NCI-H2081 (cell line): ENCODE results near the gene MAGEF1.

Source experiments
- DNase-seq, 2 experiments: peaks; one replicate each; lab custom pipeline; 2025; lab: John Stamatoyannopoulos, UW

The MAGEF1 gene

GRCh38 chr3:184669578-184669977 lies 42.3 kb downstream of the MAGEF1 start:
- no peak for DNase-seq

GRCh38 chr3:184666442-184666841 lies 45.4 kb downstream of the MAGEF1 start:
- DNase-seq = no peak

DNA sequence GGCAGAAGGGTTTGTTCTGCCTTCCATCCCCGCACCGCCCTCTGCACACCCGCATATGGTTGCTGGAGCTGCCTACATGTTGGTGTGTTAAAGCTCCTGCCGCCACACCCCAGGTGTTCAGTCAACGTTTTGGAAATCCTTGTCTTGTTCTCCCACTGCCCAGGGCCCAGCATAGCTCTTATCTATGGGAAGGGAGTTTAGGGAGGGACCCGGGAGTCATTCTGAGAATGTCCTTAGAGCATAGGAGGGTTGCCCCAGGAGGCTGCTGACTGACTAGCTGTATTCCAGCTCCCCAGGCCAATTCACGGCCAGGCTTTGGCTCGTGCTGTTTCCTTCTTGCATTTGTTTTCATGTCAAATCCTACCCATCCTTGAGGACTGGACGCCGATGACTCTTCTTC lies 46.8 kb downstream of the MAGEF1 start:
- DNase-seq = no peak

DNA sequence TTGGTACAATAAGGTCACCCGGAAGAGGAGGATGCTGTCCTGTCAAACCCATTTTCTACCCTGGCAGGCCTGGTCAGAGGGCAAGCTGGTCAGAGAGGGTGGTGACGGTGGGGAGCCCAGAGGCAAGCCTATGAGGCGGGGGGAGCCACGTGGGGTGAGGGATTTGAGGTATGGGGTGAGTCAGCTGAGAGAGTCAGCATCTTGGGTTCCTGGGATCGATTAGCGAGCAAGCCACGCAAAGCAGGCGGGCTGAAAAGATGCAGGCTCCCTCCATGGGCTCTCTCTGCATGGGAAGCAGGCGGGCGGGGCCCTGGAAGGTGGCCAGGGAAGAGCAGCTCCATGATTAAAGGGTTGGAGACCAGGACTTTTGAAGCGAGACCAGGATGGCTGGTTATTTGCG lies 48.1 kb downstream of the MAGEF1 start:
- DNase-seq = no peak

DNA sequence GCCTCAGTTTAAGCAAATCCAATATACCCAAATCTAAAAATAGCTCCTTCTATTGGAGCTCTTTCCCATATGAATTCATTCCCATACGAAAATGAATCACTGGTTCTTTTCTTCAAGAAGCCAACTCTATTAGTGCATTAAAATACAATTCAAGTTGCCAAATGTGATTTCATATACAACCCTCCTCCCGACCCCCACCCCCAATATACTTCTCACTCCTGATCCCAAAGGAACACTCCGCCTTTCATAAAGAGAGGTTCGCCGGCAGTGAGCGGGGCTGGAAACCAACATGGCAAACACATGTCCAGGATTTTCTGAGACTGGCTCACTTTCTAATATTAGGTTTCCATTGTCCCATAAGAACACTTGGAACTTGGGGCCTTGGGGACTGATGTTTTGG lies 48.5 kb downstream of the MAGEF1 start:
- no peak for DNase-seq

- no peak for DNase-seq
These were observed 49.7 kb downstream of the MAGEF1 start for GRCh38 chr3:184662187-184662586.

GRCh38 chr3:184660931-184661330 lies 50.9 kb downstream of the MAGEF1 start:
- DNase-seq = no peak
